Ovary (tissue), 3 donors: ENCODE data around the gene PTPRN2.

Source experiments
- EP300 ChIP-seq: sonication (generic); formaldehyde crosslinking; IDR thresholded peaks from one replicate; pipeline ENCODE4 v1.6.1; 2017; ENCODE audit warnings: antibody characterized with exemption
- POLR2A ChIP-seq: fragments of 450-650 bp; IDR thresholded peaks from one replicate; pipeline ENCODE4 v1.6.1; 2017; ENCODE audit warnings: antibody characterized with exemption, mild to moderate bottlenecking, moderate library complexity
- TF ChIP-seq, protein P1 (sequence below), 3 donors: fragments of 450-650 bp in 2 of 3; fragments of 200-600 bp in 1 of 3; IDR thresholded peaks; one replicate each; pipeline versions ENCODE4 v1.5.1 to v1.8.0; 2016 to 2022; ENCODE audit warnings: antibody characterized with exemption in 3 of 3, mild to moderate bottlenecking in 1 of 3
- donor health status: DM: no; HTN: no; CAD: no.

DNA sequence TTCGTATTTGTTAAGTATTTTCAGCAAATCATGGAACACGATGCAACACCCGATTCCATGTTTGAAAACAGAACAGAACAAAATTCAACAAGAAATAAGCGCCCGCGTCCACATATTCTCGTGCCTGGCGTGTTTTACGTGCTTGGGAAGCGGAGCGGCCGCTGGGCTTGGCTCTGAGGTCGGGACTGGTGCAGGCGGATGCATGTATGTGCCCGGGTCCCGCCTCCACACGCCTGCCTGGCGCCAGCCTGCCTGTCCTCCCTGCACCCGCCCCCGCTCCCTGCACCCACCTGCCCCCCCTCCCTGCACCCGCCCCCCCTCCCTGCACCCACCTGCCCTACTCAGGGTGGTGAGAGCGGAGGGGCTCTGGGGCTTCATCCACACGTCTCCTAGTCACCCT lies 796.4 kb downstream of the PTPRN2 start:
- TF ChIP-seq, protein P1, sequence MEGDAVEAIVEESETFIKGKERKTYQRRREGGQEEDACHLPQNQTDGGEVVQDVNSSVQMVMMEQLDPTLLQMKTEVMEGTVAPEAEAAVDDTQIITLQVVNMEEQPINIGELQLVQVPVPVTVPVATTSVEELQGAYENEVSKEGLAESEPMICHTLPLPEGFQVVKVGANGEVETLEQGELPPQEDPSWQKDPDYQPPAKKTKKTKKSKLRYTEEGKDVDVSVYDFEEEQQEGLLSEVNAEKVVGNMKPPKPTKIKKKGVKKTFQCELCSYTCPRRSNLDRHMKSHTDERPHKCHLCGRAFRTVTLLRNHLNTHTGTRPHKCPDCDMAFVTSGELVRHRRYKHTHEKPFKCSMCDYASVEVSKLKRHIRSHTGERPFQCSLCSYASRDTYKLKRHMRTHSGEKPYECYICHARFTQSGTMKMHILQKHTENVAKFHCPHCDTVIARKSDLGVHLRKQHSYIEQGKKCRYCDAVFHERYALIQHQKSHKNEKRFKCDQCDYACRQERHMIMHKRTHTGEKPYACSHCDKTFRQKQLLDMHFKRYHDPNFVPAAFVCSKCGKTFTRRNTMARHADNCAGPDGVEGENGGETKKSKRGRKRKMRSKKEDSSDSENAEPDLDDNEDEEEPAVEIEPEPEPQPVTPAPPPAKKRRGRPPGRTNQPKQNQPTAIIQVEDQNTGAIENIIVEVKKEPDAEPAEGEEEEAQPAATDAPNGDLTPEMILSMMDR (IDR thresholded peaks at IDR 0.05), result no peak
- TF ChIP-seq EP300 (no peak), POLR2A (no peak)
